ENCODE measurements around the gene TCEA3. TPM values are rescaled to one million over a fixed set of nuclear protein-coding genes. Genes with fewer than 3 reads are reported as not detected.

Gene TCEA3
- total and polyA plus RNA-seq, 11 donors, result 21.5 to 87.3 (median 55.9) TPM

DNA sequence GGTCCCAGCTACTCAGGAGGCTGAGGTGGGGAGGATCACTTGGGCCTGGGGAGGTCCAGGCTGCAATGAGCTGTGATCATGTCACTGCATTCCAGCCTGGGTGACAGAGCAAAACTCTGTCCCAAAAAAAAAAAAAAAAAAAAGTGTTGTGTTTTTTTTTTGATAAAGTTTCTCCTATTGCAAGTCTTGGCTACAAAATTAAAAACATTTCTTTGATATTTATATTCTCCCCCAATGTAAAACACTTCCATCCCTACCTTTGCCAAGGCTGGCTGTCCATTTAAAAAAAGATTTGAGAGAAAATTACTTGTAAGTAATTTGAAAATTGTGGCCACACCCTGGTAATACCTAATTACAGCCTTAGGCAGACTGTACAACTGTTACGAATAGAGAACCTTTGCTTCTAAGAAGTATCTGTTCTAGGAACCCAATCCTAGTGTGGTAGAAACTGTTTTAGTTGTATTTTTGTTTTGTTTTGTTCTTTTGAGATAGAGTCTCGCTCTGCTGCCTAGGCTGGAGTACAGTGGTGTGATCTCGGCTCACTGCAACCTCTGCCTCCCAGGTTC, 66.2 kb downstream of the TCEA3 start:
- Histone ChIP-seq H3K36me3 (peaks cover 25 to 56% (median 45%) of the 10 kb centered on the region in 9 donors), H3K9me3 (peaks cover 0 to 56% (median 38%) of the 10 kb centered on the region in 12 donors), H3K27me3 (no peaks in the 10 kb centered on the region), H3K27ac (peak overlapping the region in 1 of 12 donors; percentile 42), H3K4me3 (no peak overlapping the region), H3K4me1 (peaks cover 0 to 14% (median 0%) of the 10 kb centered on the region in 12 donors)
- no peak for TF ChIP-seq POLR2A (IDR thresholded peaks at IDR 0.05)
- TF ChIP-seq, protein P1, sequence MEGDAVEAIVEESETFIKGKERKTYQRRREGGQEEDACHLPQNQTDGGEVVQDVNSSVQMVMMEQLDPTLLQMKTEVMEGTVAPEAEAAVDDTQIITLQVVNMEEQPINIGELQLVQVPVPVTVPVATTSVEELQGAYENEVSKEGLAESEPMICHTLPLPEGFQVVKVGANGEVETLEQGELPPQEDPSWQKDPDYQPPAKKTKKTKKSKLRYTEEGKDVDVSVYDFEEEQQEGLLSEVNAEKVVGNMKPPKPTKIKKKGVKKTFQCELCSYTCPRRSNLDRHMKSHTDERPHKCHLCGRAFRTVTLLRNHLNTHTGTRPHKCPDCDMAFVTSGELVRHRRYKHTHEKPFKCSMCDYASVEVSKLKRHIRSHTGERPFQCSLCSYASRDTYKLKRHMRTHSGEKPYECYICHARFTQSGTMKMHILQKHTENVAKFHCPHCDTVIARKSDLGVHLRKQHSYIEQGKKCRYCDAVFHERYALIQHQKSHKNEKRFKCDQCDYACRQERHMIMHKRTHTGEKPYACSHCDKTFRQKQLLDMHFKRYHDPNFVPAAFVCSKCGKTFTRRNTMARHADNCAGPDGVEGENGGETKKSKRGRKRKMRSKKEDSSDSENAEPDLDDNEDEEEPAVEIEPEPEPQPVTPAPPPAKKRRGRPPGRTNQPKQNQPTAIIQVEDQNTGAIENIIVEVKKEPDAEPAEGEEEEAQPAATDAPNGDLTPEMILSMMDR (IDR thresholded peaks at IDR 0.05), result no peak
- 92 to 95% (median 93%) methylated on average over 3 of the region's 3 CpGs for WGBS, 4 donors
- no peak for ATAC-seq
- intact Hi-C loops (cut with DNase I), result no loop called here
- no peak for DNase-seq

DNA sequence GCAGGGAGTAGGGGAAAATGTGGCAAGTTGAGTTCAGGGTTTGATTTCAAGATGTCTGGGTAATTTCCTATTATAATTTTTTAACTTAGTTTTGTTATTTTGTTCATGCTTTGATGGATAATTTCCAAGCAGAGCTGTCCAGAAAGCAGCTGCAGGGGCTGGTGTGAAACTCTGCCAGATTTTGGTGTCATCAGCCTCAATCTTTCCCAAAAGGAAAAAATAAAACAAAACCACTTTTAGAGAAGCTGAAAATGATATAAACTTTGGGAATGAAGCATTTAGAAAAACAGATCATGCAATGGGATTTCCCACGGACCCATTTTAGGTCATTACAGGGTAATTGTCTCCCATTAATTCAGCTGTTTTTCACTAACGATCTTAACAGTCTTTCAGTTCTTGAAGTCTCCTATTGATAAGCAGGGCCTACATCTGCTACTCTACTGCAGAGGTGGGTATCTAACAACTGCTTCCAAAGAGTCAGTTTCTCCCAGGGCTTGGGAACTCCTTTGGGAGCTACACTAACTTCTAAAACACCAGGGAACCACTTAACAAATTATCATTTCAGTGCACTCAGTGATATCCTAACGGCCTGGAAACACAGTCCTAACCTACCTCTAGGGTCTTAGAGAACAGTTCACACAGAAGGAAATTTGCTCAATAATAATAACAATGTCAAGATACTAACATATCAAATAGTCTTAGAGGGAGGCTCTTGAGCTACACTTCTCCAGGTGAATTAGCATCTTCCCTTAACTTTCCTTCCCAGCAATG, 67.2 kb downstream of the TCEA3 start:
- peak overlapping the region in 1 of 12 donors; percentile 3 for H3K4me3 ChIP-seq
- no peaks in the 10 kb centered on the region for H3K27me3 ChIP-seq
- H3K9me3 ChIP-seq, result peaks cover 0 to 45% (median 27%) of the 10 kb centered on the region in 12 donors
- peaks cover 0 to 14% (median 0%) of the 10 kb centered on the region in 12 donors for H3K4me1 ChIP-seq
- peak in 1 of 5 donors; percentile 26 for DNase-seq
- TF ChIP-seq, protein P1 (IDR thresholded peaks at IDR 0.05), result no peak
- TF ChIP-seq POLR2A (IDR thresholded peaks at IDR 0.05), result no peak
- H3K36me3 ChIP-seq, result peaks cover 19 to 45% (median 34%) of the 10 kb centered on the region in 9 donors
- 41 to 55% (median 49%) methylated on average over 3 of the region's 3 CpGs for WGBS, 4 donors
- peak in 2 of 4 donors; percentile 16 to 32 for ATAC-seq
- intact Hi-C loops (cut with DNase I), result no loop called here
- peak overlapping the region in 9 of 12 donors; percentile 9 to 77 (median 41) for H3K27ac ChIP-seq

DNA sequence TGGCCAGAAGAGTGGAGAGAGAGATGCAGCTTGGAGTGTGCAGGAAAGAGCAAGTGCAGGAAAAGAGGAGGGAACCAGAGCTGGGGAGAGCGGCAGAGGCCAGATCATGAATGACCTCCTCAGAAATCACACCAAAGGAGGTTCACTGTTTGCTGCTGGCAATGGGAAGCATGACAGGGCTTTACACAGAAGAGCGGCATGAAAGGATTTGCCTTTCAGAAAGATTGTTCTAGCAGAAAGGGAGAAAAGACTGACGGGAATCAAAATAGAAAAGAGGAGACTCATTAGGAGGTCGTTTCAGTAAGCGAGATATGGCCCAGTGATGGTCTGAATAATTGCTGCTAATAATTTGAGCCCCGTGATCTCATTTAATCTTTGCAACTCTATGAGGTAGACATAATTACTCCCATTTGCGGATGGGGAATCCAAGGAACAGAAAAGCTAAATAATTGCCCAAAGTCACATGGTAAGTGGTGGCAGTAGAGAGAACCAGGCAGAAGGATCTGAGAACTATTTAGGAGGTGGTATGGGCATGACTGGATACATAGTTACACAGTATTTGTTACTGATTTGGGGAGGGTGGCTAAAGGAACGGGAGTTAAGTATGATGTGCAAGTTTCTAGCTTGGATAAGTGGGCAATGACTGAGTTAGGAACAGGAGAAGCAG, 67.9 kb downstream of the TCEA3 start:
- ATAC-seq (peak in 1 of 4 donors; percentile 10), DNase-seq (no peak)
- peaks cover 0 to 14% (median 0%) of the 10 kb centered on the region in 12 donors for H3K4me1 ChIP-seq
- 84 to 88% (median 85%) methylated on average over 8 of the region's 8 CpGs for whole genome bisulfite sequencing, 4 donors
- H3K27me3 ChIP-seq, result no peaks in the 10 kb centered on the region
- H3K9me3 ChIP-seq, result peaks cover 0 to 38% (median 20%) of the 10 kb centered on the region in 12 donors
- H3K27ac ChIP-seq, result peak overlapping the region in 7 of 12 donors; percentile 19 to 77 (median 34)
- TF ChIP-seq POLR2A (IDR thresholded peaks at IDR 0.05), result no peak
- TF ChIP-seq, protein P1 (IDR thresholded peaks at IDR 0.05), result no peak
- no peak overlapping the region for H3K4me3 ChIP-seq
- intact Hi-C loops (cut with DNase I), result no loop called here
- peaks cover 12 to 38% (median 27%) of the 10 kb centered on the region in 9 donors for H3K36me3 ChIP-seq

DNA sequence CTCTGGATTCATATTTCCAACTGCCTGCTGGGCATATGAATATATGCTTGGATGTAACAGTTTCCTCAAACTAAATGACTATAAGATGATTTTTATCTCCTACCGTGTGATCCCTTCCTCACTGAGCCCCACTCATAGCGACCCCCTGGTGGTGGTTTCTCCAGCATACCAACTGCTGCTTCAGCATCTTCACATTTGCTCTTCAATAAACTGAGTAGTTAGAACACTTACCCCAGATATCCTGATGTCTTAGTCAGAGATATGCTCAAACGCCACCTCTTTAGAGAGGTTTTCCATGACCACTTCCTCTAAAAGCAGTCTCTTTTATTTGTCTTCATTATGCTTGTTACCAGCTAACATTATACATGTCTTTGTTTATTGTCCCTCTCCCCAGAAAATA, 70.3 kb downstream of the TCEA3 start:
- TF ChIP-seq POLR2A (IDR thresholded peaks at IDR 0.05), result no peak
- TF ChIP-seq, protein P1 (IDR thresholded peaks at IDR 0.05), result no peak

More for the DNA sequence above, 70.3 kb downstream of the TCEA3 start:
- H3K4me1 ChIP-seq, result peaks cover 0 to 14% (median 0%) of the 10 kb centered on the region in 12 donors
- no peak overlapping the region for H3K27ac ChIP-seq
- no peak for ATAC-seq
- peaks cover 0 to 14% (median under 1%) of the 10 kb centered on the region in 12 donors for H3K9me3 ChIP-seq
- DNase-seq, result no peak
- intact Hi-C loops (cut with DNase I), result no loop called here
- no peak overlapping the region for H3K4me3 ChIP-seq
- H3K36me3 ChIP-seq, result peaks cover 0 to 15% (median 5%) of the 10 kb centered on the region in 9 donors
- no peaks in the 10 kb centered on the region for H3K27me3 ChIP-seq
- 50 to 64% (median 55%) methylated on average over 3 of the region's 3 CpGs for WGBS, 4 donors
